T-helper 1 cell treated with Interleukin-12 subunit alpha and Interleukin-12 subunit beta and Interleukin-4 antibody, amounts not matched to agents 30 μg/mL and 1 μg/mL, for 36 hours (primary cell): ENCODE results near the gene RHOBTB3.
"Not testable (repeated sequence)": the region's sequence is repeated elsewhere in the genome, so short reads cannot be mapped to it uniquely, and the experiment has no call there.

Experiments used
- H3K27ac Mint-ChIP-seq: one replicate; pipeline ENCODE4 v1.8.0; 2021; ENCODE audit warnings: mild to moderate bottlenecking, mixed read lengths
- H3K27me3 Mint-ChIP-seq: one replicate; pipeline ENCODE4 v1.8.0; 2021; ENCODE audit warnings: low read depth, mixed read lengths
- H3K36me3 Mint-ChIP-seq: one replicate; pipeline ENCODE4 v1.8.0; 2021; ENCODE audit warnings: low read depth, mixed read lengths
- H3K4me1 Mint-ChIP-seq: one replicate; pipeline ENCODE4 v1.8.0; 2021; ENCODE audit warnings: low read depth, mixed read lengths
- H3K4me3 Mint-ChIP-seq: one replicate; pipeline ENCODE4 v1.8.0; 2021; ENCODE audit warnings: mild to moderate bottlenecking, moderate library complexity, mixed read lengths
- H3K9me3 Mint-ChIP-seq: one replicate; pipeline ENCODE4 v1.8.0; 2021; ENCODE audit warnings: mixed read lengths

The RHOBTB3 gene

GRCh38 chr5:95803271-95804148 lies 72.4 kb downstream of the RHOBTB3 start:
- Mint-ChIP-seq H3K36me3 (peaks cover 15% of the 10 kb centered on the region), H3K4me1 (peaks cover 18% of the 10 kb centered on the region), H3K27ac (no peak overlapping the region), H3K4me3 (no peak overlapping the region), H3K27me3 (no peaks in the 10 kb centered on the region), H3K9me3 (peaks cover 7% of the 10 kb centered on the region)

GRCh38 chr5:95804736-95805539 lies 73.8 kb downstream of the RHOBTB3 start:
- peaks cover 27% of the 10 kb centered on the region for H3K4me1 Mint-ChIP-seq
- H3K9me3 Mint-ChIP-seq = peaks cover 7% of the 10 kb centered on the region
- no peak overlapping the region for H3K27ac Mint-ChIP-seq
- no peak overlapping the region for H3K4me3 Mint-ChIP-seq
- peaks cover 12% of the 10 kb centered on the region for H3K36me3 Mint-ChIP-seq
- no peaks in the 10 kb centered on the region for H3K27me3 Mint-ChIP-seq

- H3K27me3 Mint-ChIP-seq = no peaks in the 10 kb centered on the region
- H3K36me3 Mint-ChIP-seq = peaks cover 18% of the 10 kb centered on the region
- H3K9me3 Mint-ChIP-seq = peaks cover 7% of the 10 kb centered on the region
- no peak overlapping the region for H3K27ac Mint-ChIP-seq
- H3K4me1 Mint-ChIP-seq = peaks cover 42% of the 10 kb centered on the region
- H3K4me3 Mint-ChIP-seq = no peak overlapping the region
Measured at GRCh38 chr5:95806687-95807086, 75.6 kb downstream of the RHOBTB3 start.

GRCh38 chr5:95808013-95808685 lies 77.0 kb downstream of the RHOBTB3 start:
- peak overlapping the region; percentile 60 for H3K4me3 Mint-ChIP-seq
- H3K9me3 Mint-ChIP-seq = peaks cover 7% of the 10 kb centered on the region
- H3K4me1 Mint-ChIP-seq = peaks cover 51% of the 10 kb centered on the region
- H3K36me3 Mint-ChIP-seq = peaks cover 25% of the 10 kb centered on the region
- no peaks in the 10 kb centered on the region for H3K27me3 Mint-ChIP-seq
- H3K27ac Mint-ChIP-seq = peak overlapping the region; percentile 82

GRCh38 chr5:95808686-95809413 lies 77.7 kb downstream of the RHOBTB3 start:
- Mint-ChIP-seq H3K36me3 (peaks cover 29% of the 10 kb centered on the region), H3K4me1 (peaks cover 54% of the 10 kb centered on the region)

DNA sequence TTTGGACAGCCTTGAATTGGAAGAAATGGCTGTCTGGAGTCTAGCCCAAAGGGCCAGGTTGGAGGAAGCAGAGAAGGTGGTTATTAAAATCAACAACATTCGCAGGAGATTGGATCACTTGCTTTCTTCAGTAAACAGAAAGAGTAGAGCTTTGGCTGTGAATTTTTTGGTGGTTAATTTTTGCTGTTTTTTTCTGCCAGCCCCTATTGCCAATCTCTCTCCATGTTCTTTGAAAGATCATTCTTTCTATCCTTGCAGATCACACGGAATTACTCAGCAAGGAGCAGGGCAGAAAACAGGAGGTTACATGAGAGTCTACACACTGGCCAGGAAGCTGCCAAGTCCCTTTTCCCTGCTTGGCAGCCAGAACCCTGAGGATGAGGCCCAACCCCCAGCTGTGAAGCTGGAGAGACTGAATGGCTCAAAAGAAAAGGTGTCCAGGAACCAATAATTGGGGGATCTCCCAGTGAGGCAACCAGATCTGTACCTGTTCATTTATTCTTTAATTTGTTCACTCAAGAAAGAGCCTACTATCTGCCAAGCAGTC lies 78.4 kb downstream of the RHOBTB3 start:
- Mint-ChIP-seq H3K4me3 (peak overlapping the region; percentile 45), H3K4me1 (peaks cover 57% of the 10 kb centered on the region), H3K27ac (peak overlapping the region; percentile 82), H3K27me3 (no peaks in the 10 kb centered on the region), H3K36me3 (peaks cover 32% of the 10 kb centered on the region), H3K9me3 (peaks cover 3% of the 10 kb centered on the region)

More at GRCh38 chr5:95808686-95809413, 77.7 kb downstream of the RHOBTB3 start:
- H3K27me3 Mint-ChIP-seq = no peaks in the 10 kb centered on the region
- H3K9me3 Mint-ChIP-seq = peaks cover 7% of the 10 kb centered on the region
- H3K4me3 Mint-ChIP-seq = peak overlapping the region; percentile 60
- H3K27ac Mint-ChIP-seq = peak overlapping the region; percentile 82

GRCh38 chr5:95810305-95811125 lies 79.4 kb downstream of the RHOBTB3 start:
- peak overlapping the region; percentile 82 for H3K27ac Mint-ChIP-seq
- no peaks in the 10 kb centered on the region for H3K9me3 Mint-ChIP-seq
- peaks cover 60% of the 10 kb centered on the region for H3K4me1 Mint-ChIP-seq
- peaks cover 33% of the 10 kb centered on the region for H3K36me3 Mint-ChIP-seq
- H3K27me3 Mint-ChIP-seq = no peaks in the 10 kb centered on the region
- peak overlapping the region; percentile 65 for H3K4me3 Mint-ChIP-seq

DNA sequence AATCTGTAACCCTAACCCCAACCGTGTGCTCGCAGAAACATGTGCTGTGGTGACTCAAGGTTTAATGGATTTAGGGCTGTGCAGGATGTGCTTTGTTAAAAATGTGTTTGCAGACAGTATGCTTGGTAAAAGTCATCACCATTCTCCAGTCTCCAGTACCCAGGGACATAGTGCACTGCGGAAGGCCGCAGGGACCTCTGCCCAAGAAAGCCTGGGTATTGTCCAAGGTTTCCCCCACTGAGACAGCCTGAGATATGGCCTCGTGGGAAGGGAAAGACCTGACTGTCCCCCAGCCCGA lies 79.9 kb downstream of the RHOBTB3 start:
- Mint-ChIP-seq H3K4me3 (peak overlapping the region; percentile 65), H3K27ac (peak overlapping the region; percentile 82), H3K4me1 (peaks cover 64% of the 10 kb centered on the region), H3K36me3 (peaks cover 39% of the 10 kb centered on the region)
- H3K27me3 Mint-ChIP-seq, H3K9me3 Mint-ChIP-seq: not testable (repeated sequence)

DNA sequence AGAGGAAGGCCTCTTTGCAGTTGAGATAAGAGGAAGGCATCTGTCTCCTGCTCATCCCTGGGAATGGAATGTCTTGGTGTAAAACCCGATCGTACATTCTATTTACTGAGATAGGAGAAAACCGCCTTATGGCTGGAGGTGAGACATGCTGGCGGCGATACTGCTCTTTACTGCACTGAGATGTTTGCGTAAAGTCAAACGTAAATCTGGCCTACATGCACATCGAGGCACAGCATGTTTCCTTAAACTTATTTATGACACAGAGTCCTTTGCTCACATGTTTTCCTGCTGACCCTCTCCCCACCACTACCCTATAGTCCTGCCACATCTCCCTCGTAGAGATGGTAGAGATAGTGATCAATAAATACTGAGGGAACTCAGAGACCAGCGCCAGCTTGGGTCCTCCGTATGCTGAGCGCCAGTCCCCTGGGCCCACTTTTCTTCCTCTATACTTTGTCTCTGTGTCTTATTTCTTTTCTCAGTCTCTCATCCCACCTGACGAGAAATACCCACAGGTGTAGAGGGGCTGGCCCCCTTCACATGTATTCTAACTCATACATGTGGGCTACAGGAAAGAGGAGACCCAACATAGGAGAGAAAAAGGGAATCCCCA lies 80.4 kb downstream of the RHOBTB3 start:
- H3K9me3 Mint-ChIP-seq, H3K27me3 Mint-ChIP-seq: not testable (repeated sequence)
- Mint-ChIP-seq H3K36me3 (peaks cover 44% of the 10 kb centered on the region), H3K4me1 (peaks cover 69% of the 10 kb centered on the region), H3K27ac (peak overlapping the region; percentile 72), H3K4me3 (peak overlapping the region; percentile 22)

DNA sequence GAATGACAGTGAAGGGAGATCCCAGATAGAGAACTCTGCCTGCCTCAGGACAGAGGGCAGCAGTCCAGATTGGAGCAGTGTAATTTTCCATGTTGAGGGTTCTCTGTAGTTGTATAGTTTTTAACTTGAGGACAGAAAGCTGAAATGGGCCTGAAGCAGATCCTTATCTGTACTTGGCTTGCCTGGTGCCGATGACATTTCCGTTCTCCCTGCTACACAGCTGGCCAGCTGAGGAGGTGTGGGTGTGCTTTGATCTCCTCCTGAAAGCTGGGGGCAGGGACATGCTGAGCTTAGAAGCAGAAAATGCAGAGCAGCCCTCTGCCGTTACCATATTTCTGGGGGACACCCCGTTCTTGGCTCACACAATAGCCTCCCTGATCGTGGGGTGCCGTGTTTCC lies 80.9 kb downstream of the RHOBTB3 start:
- H3K36me3 Mint-ChIP-seq = peaks cover 45% of the 10 kb centered on the region
- peak overlapping the region; percentile 23 for H3K4me3 Mint-ChIP-seq
- H3K27me3 Mint-ChIP-seq = no peaks in the 10 kb centered on the region
- H3K4me1 Mint-ChIP-seq = peaks cover 73% of the 10 kb centered on the region
- no peaks in the 10 kb centered on the region for H3K9me3 Mint-ChIP-seq
- H3K27ac Mint-ChIP-seq = peak overlapping the region; percentile 72

DNA sequence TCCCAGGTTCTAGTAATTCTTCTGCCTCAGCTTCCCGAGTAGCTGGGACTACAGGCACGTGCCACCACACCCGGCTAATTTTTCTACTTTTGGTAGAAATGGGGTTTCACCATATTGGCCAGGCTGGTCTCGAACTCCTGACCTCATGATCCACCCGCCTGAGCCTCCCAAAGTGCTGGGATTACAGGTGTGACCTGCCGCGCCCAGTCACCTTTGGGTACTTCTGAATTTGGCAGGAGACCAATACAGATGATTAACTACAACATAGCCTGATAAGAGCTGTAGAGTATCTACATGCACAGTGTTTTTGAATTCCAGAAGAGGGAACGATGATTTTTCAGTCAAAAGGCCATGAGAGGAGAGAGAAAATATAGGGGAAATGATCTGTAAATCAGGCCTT lies 81.9 kb downstream of the RHOBTB3 start:
- H3K27ac Mint-ChIP-seq = not testable (repeated sequence)

GRCh38 chr5:95815155-95815729 lies 84.1 kb downstream of the RHOBTB3 start:
- H3K9me3 Mint-ChIP-seq = no peaks in the 10 kb centered on the region
- no peak overlapping the region for H3K27ac Mint-ChIP-seq
- no peak overlapping the region for H3K4me3 Mint-ChIP-seq
- H3K36me3 Mint-ChIP-seq = peaks cover 52% of the 10 kb centered on the region
- no peaks in the 10 kb centered on the region for H3K27me3 Mint-ChIP-seq
- H3K4me1 Mint-ChIP-seq = peaks cover 67% of the 10 kb centered on the region

More for the DNA sequence above, 81.9 kb downstream of the RHOBTB3 start:
- Mint-ChIP-seq H3K36me3 (peaks cover 45% of the 10 kb centered on the region), H3K4me1 (peaks cover 76% of the 10 kb centered on the region)
- not testable (repeated sequence) for H3K4me3 Mint-ChIP-seq, H3K27me3 Mint-ChIP-seq, H3K9me3 Mint-ChIP-seq

- no peaks in the 10 kb centered on the region for H3K27me3 Mint-ChIP-seq
- H3K4me3 Mint-ChIP-seq = no peak overlapping the region
- peaks cover 48% of the 10 kb centered on the region for H3K36me3 Mint-ChIP-seq
- H3K27ac Mint-ChIP-seq = peak overlapping the region; percentile 2
- peaks cover 60% of the 10 kb centered on the region for H3K4me1 Mint-ChIP-seq
- no peaks in the 10 kb centered on the region for H3K9me3 Mint-ChIP-seq
Measured at GRCh38 chr5:95816341-95816740, 85.2 kb downstream of the RHOBTB3 start.
